Sigmoid colon (tissue), 7 donors: ENCODE results near the gene AKAP17A. TPM values are rescaled to one million over a fixed set of nuclear protein-coding genes. Genes with fewer than 3 reads are reported as not detected.

ENCODE experiments used
- DNase-seq: peaks from one replicate; pipeline ENCODE4 v3.0.0-alpha.2; 2019
- H3K27ac ChIP-seq, 4 donors: fragments of 200-600 bp; sonication (generic); one replicate each; pipeline ENCODE4 v1.5.1; 2016 to 2019; ENCODE audit warnings: mild to moderate bottlenecking in 1 of 4
- H3K27me3 ChIP-seq, 3 donors: fragments of 200-600 bp; sonication (generic); one replicate each; pipeline ENCODE4 v1.5.1; 2019; ENCODE audit warnings: mild to moderate bottlenecking in 1 of 3
- H3K36me3 ChIP-seq, 4 donors: fragments of 200-600 bp; sonication (generic); one replicate each; pipeline ENCODE4 v1.5.1; 2016 to 2019
- H3K4me1 ChIP-seq, 4 donors: fragments of 200-600 bp; sonication (generic); one replicate each; pipeline ENCODE4 v1.5.1; 2017 to 2019
- H3K4me3 ChIP-seq, 4 donors: fragments of 200-600 bp; sonication (generic); one replicate each; pipeline ENCODE4 v1.5.1; 2017 to 2019; ENCODE audit warnings: mild to moderate bottlenecking in 2 of 4, moderate library complexity in 1 of 4
- H3K9me3 ChIP-seq, 4 donors: fragments of 200-600 bp in 3 of 4; sonication (generic) in 3 of 4; one replicate each; pipeline versions ENCODE4 v1.5.1 to v1.6.1; 2013 to 2019
- EP300 ChIP-seq, 4 donors: sonication (generic); formaldehyde crosslinking; IDR thresholded peaks; one replicate each; pipeline ENCODE4 v1.6.1; 2017; ENCODE audit warnings: antibody characterized with exemption in 4 of 4
- POLR2A ChIP-seq, 2 donors: fragments of 450-650 bp; IDR thresholded peaks; one replicate each; pipeline ENCODE4 v1.6.1; 2016; ENCODE audit warnings: antibody characterized with exemption in 2 of 2, mild to moderate bottlenecking in 2 of 2, moderate library complexity in 2 of 2
- POLR2AphosphoS5 ChIP-seq, 4 donors: sonication (generic); formaldehyde crosslinking; IDR thresholded peaks; one replicate each; pipeline ENCODE4 v1.6.1; 2017; ENCODE audit warnings: antibody characterized with exemption in 4 of 4
- WGBS, 2 donors: extraction: QIAGEN DNeasy Blood & Tissue Kit; methylation state at CpG; one replicate each; pipeline ENCODE4 v1.1.7; 2013; 5-methylcytosine and 5-hydroxymethylcytosine counted together
- intact Hi-C: fragments of 100-400 bp; cut with DNase I; formaldehyde crosslinking; loops from one replicate; pipeline ENCODE4 v1.15.1; 2023
- polyA plus RNA-seq, 3 donors: library from polyadenylated mRNA; stranded (reverse); fragments of 200-250 nt; gene quantifications; one replicate each; pipeline ENCODE4 v1.2.3, GENCODE V29; 2013
- total RNA-seq, 4 donors: library from RNA; depleted of rRNA; stranded (reverse); fragments of >200 nt; gene quantifications; one replicate each; pipeline ENCODE4 v1.1.0, GENCODE V29; 2016
- TF ChIP-seq, protein P1 (sequence below), 4 experiments: fragments of 450-650 bp in 3 of 4; fragments of 200-600 bp in 1 of 4; IDR thresholded peaks; one replicate each; pipeline ENCODE4 v1.5.1; 2016 to 2019; ENCODE audit warnings: antibody characterized with exemption in 4 of 4, mild to moderate bottlenecking in 3 of 4, moderate library complexity in 2 of 4
- donor health status: healthy with polysubstance abuse.
- donor health status: Bipolar disorder and iron deficiency.
- donor health status: healthy.

AKAP17A gene
- total and polyA plus RNA-seq, 7 donors, result 8.4 to 45.1 (median 24.2) TPM

DNA sequence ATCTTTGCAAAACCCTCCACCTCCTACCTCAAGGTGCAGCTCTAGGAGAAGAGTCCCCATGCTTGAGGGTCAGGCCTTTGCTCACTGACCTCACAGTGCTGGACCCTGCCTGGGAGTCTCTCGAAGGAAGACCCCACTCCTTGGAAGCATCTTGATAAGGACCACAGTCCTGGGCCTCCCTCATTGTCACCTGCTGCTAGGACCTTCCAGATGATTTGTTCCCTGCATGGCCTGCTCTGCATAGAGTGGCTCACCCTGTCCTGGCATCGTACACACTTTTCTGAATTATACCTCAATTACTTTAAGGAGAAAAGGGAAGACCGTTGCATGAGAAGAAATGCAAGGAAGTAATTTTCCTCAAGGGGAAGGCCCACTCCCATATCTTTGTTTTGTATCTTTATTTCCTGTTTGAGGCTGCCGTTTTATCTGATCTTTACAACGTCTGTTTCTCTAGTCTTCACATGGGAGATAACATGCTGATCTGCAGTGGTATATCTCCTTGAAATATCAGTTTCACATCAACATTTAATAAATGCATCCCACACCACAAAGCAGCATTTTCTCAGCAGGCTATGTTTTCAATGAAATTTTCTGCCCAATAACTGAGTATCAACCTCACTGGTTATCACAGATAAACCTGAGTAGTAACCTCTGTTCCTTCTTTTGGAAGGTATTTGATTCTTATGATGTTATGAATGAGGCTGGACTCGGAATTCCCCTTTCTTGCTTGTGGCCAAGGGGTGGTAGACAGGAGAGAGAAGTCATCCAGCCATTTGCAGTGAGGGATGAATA is 15.0 kb upstream of the AKAP17A start:
- Histone ChIP-seq H3K27ac (no peak overlapping the region), H3K9me3 (no peaks in the 10 kb centered on the region), H3K27me3 (no peaks in the 10 kb centered on the region), H3K4me1 (no peaks in the 10 kb centered on the region), H3K36me3 (no peaks in the 10 kb centered on the region), H3K4me3 (no peak overlapping the region)
- DNase-seq, result no peak
- intact Hi-C loops, result no loop called here
- 39 to 48% methylated on average over 6 of the region's 6 CpGs for WGBS, 2 donors
- TF ChIP-seq POLR2AphosphoS5 (IDR thresholded peaks at IDR 0.05) (no peak), EP300 (IDR thresholded peaks at IDR 0.05) (no peak), POLR2A (IDR thresholded peaks at IDR 0.05) (no peak)
- TF ChIP-seq, protein P1, sequence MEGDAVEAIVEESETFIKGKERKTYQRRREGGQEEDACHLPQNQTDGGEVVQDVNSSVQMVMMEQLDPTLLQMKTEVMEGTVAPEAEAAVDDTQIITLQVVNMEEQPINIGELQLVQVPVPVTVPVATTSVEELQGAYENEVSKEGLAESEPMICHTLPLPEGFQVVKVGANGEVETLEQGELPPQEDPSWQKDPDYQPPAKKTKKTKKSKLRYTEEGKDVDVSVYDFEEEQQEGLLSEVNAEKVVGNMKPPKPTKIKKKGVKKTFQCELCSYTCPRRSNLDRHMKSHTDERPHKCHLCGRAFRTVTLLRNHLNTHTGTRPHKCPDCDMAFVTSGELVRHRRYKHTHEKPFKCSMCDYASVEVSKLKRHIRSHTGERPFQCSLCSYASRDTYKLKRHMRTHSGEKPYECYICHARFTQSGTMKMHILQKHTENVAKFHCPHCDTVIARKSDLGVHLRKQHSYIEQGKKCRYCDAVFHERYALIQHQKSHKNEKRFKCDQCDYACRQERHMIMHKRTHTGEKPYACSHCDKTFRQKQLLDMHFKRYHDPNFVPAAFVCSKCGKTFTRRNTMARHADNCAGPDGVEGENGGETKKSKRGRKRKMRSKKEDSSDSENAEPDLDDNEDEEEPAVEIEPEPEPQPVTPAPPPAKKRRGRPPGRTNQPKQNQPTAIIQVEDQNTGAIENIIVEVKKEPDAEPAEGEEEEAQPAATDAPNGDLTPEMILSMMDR (IDR thresholded peaks at IDR 0.05), result no peak

DNA sequence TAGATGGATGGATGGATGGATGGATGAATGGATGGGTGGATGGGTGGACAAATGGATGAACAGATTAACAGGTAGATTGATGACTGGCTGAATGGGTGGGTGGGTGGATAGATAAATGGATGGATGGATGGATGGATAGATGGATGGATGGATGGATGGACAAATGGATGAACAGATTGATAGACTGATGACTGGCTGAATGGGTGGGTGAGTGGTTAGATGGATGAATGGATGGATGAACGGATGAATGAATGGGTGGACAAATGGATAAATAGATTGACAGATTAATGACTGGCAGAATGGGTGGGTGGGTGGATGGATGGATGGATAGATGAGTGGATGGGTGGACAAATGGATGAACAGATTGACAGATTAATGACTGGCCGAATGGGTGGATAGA is 13.6 kb upstream of the AKAP17A start:
- Histone ChIP-seq H3K9me3 (no peaks in the 10 kb centered on the region), H3K36me3 (no peaks in the 10 kb centered on the region), H3K27me3 (no peaks in the 10 kb centered on the region), H3K4me1 (no peaks in the 10 kb centered on the region), H3K27ac (no peak overlapping the region), H3K4me3 (no peak overlapping the region)
- intact Hi-C loops, result no loop called here
- TF ChIP-seq POLR2AphosphoS5 (IDR thresholded peaks at IDR 0.05), result no peak
- TF ChIP-seq POLR2A (IDR thresholded peaks at IDR 0.05), result no peak
- TF ChIP-seq, protein P1 (IDR thresholded peaks at IDR 0.05), result no peak
- no peak for TF ChIP-seq EP300 (IDR thresholded peaks at IDR 0.05)
- DNase-seq, result no peak
- 69 to 72% methylated on average over 2 of the region's 2 CpGs for WGBS, 2 donors

DNA sequence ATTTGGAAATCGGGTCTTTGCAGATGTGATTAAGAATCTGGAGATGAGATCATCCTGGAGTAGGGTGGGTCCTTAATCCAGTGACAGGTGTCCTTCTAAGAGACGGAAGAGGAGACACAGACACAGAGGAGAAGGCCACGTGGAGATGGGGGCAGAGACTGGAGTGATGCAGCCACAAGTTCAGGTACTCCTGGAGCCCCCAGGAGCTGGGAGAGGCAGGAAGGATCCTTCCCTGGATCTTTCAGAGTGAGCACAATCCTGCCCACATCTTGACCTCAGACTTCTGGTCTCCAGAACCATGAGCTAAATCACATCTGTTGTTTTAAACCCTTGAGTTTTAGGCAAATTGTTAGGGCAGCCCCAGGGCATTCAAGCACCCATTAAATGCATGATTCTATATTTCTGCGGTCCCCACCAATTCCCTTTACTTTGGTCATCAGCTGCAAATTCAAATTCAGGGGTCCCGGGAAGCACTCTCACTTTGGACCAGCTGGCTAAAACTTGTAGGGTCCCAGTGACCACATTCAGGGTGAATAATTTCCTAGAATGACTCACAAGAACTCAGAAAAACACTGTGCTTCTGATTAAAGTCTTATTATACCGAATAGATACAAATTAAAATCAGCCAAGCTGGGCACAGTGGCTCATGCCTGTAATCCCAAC is 12.8 kb upstream of the AKAP17A start:
- Histone ChIP-seq H3K27me3 (no peaks in the 10 kb centered on the region), H3K27ac (no peak overlapping the region), H3K4me1 (no peaks in the 10 kb centered on the region), H3K9me3 (no peaks in the 10 kb centered on the region), H3K4me3 (no peak overlapping the region), H3K36me3 (no peaks in the 10 kb centered on the region)
- 64 to 74% methylated on average over 6 of the region's 6 CpGs for WGBS, 2 donors
- DNase-seq, result no peak
- TF ChIP-seq POLR2A (IDR thresholded peaks at IDR 0.05) (no peak), POLR2AphosphoS5 (IDR thresholded peaks at IDR 0.05) (no peak), EP300 (IDR thresholded peaks at IDR 0.05) (no peak)
- TF ChIP-seq, protein P1 (IDR thresholded peaks at IDR 0.05), result no peak
- intact Hi-C loops, result no loop called here

DNA sequence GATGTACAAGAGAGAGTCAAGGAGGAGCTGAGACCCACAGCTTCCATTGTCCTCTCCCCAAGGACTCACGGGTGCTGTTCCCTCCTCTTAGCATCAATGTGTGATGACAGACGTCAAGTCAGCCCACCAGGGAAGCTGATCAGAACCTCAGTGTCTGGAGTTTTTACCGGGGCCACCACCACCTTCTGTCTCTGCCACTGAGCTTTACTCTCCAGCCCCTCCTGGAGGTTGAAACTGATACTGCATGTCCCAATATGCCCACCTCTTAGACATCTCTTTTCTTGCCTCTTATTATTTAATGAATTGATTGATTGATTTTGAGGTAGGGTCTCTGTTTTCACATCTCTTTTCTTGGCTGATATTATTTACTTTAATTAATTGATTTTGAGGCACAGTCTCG is 10.3 kb upstream of the AKAP17A start:
- H3K9me3 ChIP-seq, result no peaks in the 10 kb centered on the region
- no peaks in the 10 kb centered on the region for H3K36me3 ChIP-seq
- DNase-seq, result no peak
- intact Hi-C loops, result no loop called here
- H3K27ac ChIP-seq, result no peak overlapping the region
- peaks cover 0 to 8% (median 0%) of the 10 kb centered on the region in 3 donors for H3K27me3 ChIP-seq
- WGBS, 2 donors, result 20 to 50% methylated on average over 4 of the region's 4 CpGs
- H3K4me3 ChIP-seq, result no peak overlapping the region
- H3K4me1 ChIP-seq, result no peaks in the 10 kb centered on the region
- no peak for TF ChIP-seq POLR2AphosphoS5 (IDR thresholded peaks at IDR 0.05)
- TF ChIP-seq, protein P1 (IDR thresholded peaks at IDR 0.05), result peak; percentile 31 to 71 (median 64)
- no peak for TF ChIP-seq POLR2A (IDR thresholded peaks at IDR 0.05)
- no peak for TF ChIP-seq EP300 (IDR thresholded peaks at IDR 0.05)
